ENCODE data around the gene QSOX1. TPM values are rescaled to one million over a fixed set of nuclear protein-coding genes. Genes with fewer than 3 reads are reported as not detected.

Gene QSOX1
- total RNA-seq, 4 donors from 2014 or later = 65.9 to 124 (median 93.7) TPM

GRCh38 chr1:180152588-180152987, 2.1 kb upstream of the QSOX1 start:
- no peaks in the 10 kb centered on the region for H3K9me3 ChIP-seq
- in situ Hi-C loops (cut with MboI; ENCODE audit: low sequenced_read_pairs in 4 of 4) (loop anchor here in 1 of 4 donors (25.0 kb wide), 1 partner anchor 265 kb away; the partner anchor contains the start of genes TOR1AIP1 and TOR1AIP2), intact Hi-C loops (cut with DNase I; ENCODE audit: low total_unique reads) (no loop called here)
- DNase-seq = no peak
- no peaks in the 10 kb centered on the region for H3K27me3 ChIP-seq
- no peak overlapping the region for H3K27ac ChIP-seq
- H3K36me3 ChIP-seq = no peaks in the 10 kb centered on the region
- ATAC-seq = no peak
- no peak overlapping the region for H3K4me3 ChIP-seq
- peaks cover 26 to 27% of the 10 kb centered on the region in 2 donors for H3K4me1 ChIP-seq
- TF ChIP-seq CTCF (IDR thresholded peaks at IDR 0.05 in 4 of 5, conservative IDR thresholded peaks at IDR 0.05 in 1 of 5) = no peak
- TF ChIP-seq POLR2A (IDR thresholded peaks at IDR 0.05) = no peak

GRCh38 chr1:180153032-180153431, 1.6 kb upstream of the QSOX1 start:
- intact Hi-C loops (cut with DNase I; ENCODE audit: low total_unique reads) (no loop called here), in situ Hi-C loops (cut with MboI; ENCODE audit: low sequenced_read_pairs in 4 of 4) (loop anchor here in 1 of 4 donors (25.0 kb wide), 1 partner anchor 266 kb away; the partner anchor contains the start of genes TOR1AIP1 and TOR1AIP2)
- no peak for DNase-seq
- Histone ChIP-seq H3K27ac (no peak overlapping the region), H3K4me3 (no peak overlapping the region), H3K27me3 (no peaks in the 10 kb centered on the region), H3K4me1 (peaks cover 29 to 30% of the 10 kb centered on the region in 2 donors), H3K36me3 (no peaks in the 10 kb centered on the region), H3K9me3 (no peaks in the 10 kb centered on the region)
- TF ChIP-seq POLR2A (IDR thresholded peaks at IDR 0.05) = no peak
- TF ChIP-seq CTCF (IDR thresholded peaks at IDR 0.05 in 4 of 5, conservative IDR thresholded peaks at IDR 0.05 in 1 of 5) = no peak
- no peak for ATAC-seq

GRCh38 chr1:180154003-180154324, 705 bp upstream of the QSOX1 start:
- Histone ChIP-seq H3K4me1 (peaks cover 29 to 34% of the 10 kb centered on the region in 2 donors), H3K9me3 (no peaks in the 10 kb centered on the region), H3K4me3 (peak overlapping the region; percentile 69 to 93 (median 76)), H3K27me3 (no peaks in the 10 kb centered on the region), H3K36me3 (no peaks in the 10 kb centered on the region), H3K27ac (peak overlapping the region; percentile 86 to 98 (median 91))
- no peak for TF ChIP-seq CTCF (IDR thresholded peaks at IDR 0.05 in 4 of 5, conservative IDR thresholded peaks at IDR 0.05 in 1 of 5)
- TF ChIP-seq POLR2A (IDR thresholded peaks at IDR 0.05) = no peak
- in situ Hi-C loops (cut with MboI; ENCODE audit: low sequenced_read_pairs in 4 of 4) = loop anchor here in 1 of 4 donors (25.0 kb wide), 1 partner anchor 267 kb away; the partner anchor contains the start of genes TOR1AIP1 and TOR1AIP2
- intact Hi-C loops (cut with DNase I; ENCODE audit: low total_unique reads) = loop anchor here (2.0 kb wide), 2 partner anchors 15 to 277 kb away; partner anchors contain the start of gene TOR1AIP2
- DNase-seq (no peak), ATAC-seq (peak; percentile 6 to 10)

GRCh38 chr1:180155182-180155682, 563 bp downstream of the QSOX1 start:
- Histone ChIP-seq H3K9me3 (no peaks in the 10 kb centered on the region), H3K4me3 (peak overlapping the region; percentile 69 to 100 (median 84)), H3K4me1 (peaks cover 29 to 34% of the 10 kb centered on the region in 2 donors), H3K27me3 (no peaks in the 10 kb centered on the region), H3K27ac (peak overlapping the region; percentile 86 to 98 (median 91)), H3K36me3 (no peaks in the 10 kb centered on the region)
- ATAC-seq = peak; percentile 9 to 11
- in situ Hi-C loops (cut with MboI; ENCODE audit: low sequenced_read_pairs in 4 of 4) = loop anchor here in 1 of 4 donors (25.0 kb wide), 1 partner anchor 268 kb away; the partner anchor contains the start of genes TOR1AIP1 and TOR1AIP2
- intact Hi-C loops (cut with DNase I; ENCODE audit: low total_unique reads) = loop anchor here (2.0 kb wide), 2 partner anchors 14 to 278 kb away; partner anchors contain the start of gene TOR1AIP2
- TF ChIP-seq POLR2A (IDR thresholded peaks at IDR 0.05) = no peak
- TF ChIP-seq CTCF (IDR thresholded peaks at IDR 0.05 in 4 of 5, conservative IDR thresholded peaks at IDR 0.05 in 1 of 5) = no peak
- DNase-seq = no peak
